Suppressor macrophage treated with lipopolysaccharide for 4 hours (primary cell): Measurements from ENCODE around the gene RMI1.
"Not testable (repeated sequence)": the region's sequence is repeated elsewhere in the genome, so short reads cannot be mapped to it uniquely, and the experiment has no call there.

Experiments used
- DNase-seq: peaks from one replicate; pipeline ENCODE4 v3.0.0-alpha.2; 2020

RMI1 gene

DNA sequence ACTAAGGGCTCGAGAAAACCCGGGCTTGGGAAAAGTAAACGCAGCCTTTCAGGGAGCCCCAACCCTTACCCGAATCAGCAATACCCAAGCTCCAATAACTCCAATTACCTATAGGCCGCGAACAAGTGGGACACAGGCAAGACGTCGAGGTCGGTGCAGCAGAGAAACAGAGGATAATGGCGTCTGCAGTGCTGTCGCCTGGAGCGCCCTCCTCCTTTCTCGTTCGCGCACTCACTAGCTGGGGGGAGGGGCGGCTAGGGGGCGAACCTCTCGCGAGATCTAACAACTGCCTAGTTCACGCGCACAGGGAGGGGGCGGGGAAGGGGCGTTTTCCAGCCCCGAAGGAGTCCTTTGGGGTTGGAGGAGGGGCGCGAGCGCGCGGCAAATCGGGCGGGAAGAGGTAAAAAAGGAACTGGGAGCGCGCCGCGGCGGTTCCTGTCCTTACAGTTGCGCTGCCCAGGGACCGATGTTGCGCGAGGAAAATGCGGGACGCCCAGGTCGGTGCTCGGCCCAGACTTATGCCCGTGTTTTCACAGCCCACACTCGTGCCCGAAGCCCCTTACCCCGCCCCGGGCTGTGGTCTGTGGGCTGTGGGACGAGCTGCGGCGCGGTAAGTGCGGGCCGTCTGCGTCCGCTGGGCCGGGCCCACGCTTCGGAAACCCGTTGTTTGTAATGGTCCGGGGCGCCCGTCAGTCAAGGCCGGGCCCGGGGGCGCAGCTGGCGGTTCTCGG is at the start of gene RMI1:
Gene RMI1, plus strand, starts transcription at position 411 of the 731 bp plus-strand sequence. CDS start 20,182 bp downstream, outside the sequence.
- peak; percentile 100 for DNase-seq

- DNase-seq = no peak
Observed at GRCh38 chr9:83930881-83931280, 49.7 kb upstream of the RMI1 start.

GRCh38 chr9:83932011-83932410 is 48.6 kb upstream of the RMI1 start:
- DNase-seq = no peak

GRCh38 chr9:83932851-83933250 is 47.8 kb upstream of the RMI1 start:
- DNase-seq = no peak

- DNase-seq = peak; percentile 16
Observed at GRCh38 chr9:83933790-83934189, 46.8 kb upstream of the RMI1 start.

DNA sequence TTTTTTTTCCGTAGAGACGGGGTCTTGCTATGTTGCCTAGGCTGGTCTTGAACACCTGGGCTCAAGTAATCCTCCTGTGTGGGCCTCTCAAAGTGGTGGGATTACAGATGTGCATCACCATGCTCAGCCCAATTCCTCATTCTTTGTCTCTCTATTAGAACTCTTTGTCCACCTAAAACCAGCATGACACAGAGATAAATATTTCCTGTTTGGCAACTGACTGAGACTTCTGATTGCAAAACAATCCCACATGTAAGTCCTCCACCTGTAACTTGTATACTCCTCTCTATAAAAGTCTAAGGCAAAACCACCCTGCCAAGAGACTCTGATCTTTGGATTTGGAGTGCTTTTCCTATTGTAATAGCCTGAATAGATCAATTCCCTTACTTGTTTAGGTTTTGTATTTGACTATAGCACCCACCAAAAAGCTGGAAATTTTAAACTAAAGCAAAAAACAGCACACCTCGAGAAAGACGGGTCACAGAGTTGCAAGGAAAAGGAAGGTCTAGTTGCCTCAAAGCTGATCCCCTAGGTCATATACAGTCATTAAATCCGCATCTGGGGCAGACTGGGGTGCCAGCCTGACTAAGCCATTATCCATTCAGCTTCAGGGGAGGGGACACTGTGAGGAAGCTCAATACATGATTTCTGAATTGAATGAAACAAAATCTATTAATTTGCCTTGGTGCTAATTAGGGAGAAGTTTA is 45.9 kb upstream of the RMI1 start:
- no peak for DNase-seq

DNA sequence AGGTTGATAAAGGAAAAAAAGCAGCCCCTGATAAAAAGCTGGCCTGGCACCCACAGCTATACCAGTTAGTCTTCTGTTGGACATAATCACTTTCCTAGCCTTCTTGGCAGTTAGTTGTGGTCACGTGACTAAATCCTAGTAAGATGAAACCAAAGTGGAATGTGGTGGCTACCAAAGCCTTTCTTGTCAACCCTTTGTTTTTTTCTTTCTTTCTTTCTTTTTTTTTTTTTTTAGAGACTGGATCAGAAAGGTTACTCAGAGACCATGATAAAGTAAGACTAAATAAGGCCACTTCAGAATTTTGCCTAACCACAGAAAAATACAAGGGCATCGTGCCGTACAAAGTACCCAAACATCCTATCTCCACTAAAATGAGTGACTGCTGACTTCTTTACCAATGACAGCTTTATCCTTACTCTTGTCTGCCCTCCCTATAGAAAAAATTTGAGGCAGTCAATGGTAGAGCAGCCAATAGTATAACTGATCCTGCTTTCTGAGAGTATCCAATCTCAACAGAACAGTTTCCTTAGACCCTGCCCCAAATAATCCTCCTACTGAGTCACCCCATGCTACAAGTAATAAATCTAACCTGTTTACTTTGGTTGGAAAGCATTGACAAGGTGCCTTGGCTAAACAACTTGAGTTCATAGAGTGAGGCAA is 45.2 kb upstream of the RMI1 start:
- DNase-seq = no peak

DNA sequence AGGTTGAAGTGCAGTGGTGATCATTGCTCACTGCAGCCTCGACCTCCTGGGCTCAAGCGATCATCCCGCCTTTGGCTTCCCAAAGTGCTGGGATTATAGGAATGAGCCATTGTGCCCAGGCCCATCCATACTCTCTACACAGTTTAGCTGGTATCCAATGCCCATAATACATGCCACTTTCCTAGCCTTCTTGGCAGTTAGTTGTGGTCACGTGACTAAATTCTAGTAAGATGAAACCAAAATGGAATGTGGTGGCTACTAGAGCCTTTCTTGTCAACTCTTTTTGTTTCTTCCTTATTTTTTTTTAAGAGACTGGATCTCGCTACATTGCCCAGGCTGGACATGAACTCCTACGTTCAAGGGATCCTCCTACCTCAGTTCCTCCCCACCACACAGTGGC is 44.1 kb upstream of the RMI1 start:
- no peak for DNase-seq

- DNase-seq = peak; percentile 84
Observed at GRCh38 chr9:83937861-83938455, 42.6 kb upstream of the RMI1 start.

DNA sequence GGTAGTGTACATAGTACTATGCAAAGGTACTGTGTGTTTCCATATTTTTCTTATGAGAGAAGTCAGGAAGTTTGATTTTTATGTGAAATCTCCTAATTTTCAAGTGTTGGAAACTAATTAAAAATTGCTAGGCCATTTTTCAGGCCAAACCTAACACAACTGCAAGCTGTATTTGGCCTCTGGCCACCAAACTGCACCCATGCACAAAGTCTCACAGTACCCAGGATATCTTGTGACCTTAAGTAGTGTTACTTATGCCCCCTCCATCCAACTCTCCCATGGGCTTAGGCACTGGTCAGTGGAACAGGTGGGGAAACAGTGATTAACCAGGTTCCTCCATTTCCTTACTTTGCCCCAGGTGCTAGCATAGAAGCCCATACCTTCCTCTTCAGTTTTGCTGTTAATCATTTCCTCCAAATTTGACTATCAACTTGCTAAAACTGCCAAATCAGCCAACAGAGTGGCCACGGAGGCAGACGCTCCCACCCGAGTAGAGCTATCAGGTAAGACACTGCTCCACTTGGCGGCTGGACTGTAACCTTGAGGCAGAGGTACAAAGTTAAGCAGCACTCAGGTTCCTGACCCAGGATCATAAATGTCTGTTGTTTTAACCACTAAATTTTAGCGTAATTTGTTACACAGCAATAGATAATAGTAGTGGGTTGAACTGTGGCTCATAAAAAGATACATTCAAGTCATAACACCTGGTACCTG is 39.9 kb upstream of the RMI1 start:
- DNase-seq = no peak

DNA sequence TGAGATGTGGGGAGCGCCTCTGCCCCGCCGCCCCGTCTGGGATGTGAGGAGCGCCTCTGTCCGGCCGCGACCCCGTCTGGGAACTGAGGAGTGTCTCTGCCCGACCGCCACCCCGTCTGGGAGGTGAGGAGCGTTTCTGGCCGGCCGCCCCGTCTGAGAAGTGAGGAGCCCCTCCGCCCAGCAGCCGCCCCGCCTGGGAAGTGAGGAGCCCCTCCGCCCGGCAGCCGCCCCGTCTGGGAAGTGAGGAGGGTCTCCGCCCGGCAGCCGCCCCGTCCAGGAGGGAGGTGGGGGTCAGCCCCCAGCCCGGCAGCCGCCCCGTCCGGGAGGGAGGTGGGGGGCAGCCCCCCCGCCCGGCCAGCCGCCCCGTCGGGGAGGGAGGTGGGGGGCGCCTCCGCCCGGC is 32.5 kb upstream of the RMI1 start:
- not testable (repeated sequence) for DNase-seq

GRCh38 chr9:83956086-83956435 is 24.5 kb upstream of the RMI1 start:
- peak; percentile 65 for DNase-seq

DNA sequence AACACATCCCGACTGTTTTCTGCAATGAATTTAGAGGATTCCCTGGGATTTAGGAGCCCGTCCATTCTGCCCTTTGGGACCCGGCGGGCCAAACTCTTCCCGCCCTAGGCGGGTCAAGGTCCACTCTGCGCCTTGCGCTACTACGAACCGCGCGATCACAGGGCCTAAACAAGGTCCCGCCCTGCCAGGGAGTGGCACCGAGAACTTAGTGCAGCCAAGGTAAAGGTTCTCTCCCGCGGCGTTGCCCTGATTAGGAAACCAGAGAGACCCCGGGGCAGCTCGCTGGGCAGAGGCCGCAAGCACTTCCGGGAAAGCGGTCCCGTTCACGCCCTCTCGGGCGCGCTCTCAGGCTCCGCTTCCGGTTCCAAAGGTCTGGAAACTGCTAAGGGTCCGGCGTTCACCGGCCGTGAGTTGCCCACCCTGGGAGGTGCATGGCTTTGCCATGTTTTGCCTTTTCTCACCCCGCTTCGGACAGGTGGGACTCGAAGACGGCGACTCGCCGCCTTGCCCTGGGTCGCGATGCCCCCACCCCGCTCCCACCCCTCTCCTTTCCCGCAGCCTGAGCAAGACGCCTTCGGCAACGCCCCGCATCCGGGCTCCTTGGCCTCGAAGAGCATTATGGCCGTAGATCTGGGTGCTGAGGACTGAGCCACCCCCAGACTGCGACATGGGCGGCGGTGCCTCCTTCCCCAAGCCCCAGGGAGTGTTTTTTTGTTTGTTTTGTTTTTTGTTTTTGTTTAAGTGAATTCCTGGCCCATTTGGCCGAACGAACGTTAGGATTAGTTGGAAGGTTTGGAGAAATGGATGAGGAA is 24.0 kb upstream of the RMI1 start:
- peak; percentile 83 for DNase-seq

GRCh38 chr9:83957248-83957513 is 23.4 kb upstream of the RMI1 start:
- DNase-seq = no peak

DNA sequence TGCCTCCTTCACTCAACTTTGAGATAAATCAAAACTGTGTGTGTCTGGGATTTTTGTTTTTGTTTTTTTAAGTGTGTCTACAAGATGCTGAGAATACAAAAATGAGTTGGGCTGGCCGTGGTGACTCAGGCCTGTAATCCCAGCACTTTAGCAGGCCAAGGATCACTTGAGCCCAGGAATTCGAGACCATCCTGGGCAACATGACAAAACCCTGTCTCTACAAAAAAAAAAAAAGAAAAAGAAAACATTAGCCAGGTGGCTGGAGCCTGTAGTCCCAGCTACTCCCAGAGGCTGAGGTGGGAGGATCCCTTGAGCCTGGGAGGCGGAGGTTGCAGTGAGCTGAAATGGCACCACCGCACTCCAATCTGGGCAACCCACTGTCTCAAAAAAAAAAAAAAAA is 21.5 kb upstream of the RMI1 start:
- DNase-seq = no peak

GRCh38 chr9:83960991-83961390 is 19.6 kb upstream of the RMI1 start:
- DNase-seq = no peak

GRCh38 chr9:83962165-83962564 is 18.4 kb upstream of the RMI1 start:
- DNase-seq = no peak

DNA sequence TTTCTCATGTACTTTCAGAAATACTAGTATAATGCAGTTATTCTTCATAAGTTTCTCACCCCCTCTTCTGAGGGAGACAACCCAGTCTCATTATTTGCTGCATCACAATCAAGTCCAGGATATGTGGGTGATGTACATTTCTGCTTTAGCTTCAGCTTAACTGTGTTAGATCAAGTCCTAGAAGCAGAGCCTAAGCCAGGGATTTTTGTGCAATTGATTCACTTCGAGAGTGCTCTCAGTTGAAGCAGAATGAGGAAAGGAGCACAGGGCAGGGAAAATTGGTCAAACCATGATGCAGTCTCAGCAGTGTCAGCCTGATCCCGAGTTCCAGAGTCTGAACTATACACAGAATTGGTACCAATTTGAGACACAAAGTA is 15.6 kb upstream of the RMI1 start:
- DNase-seq = no peak

- no peak for DNase-seq
Observed at GRCh38 chr9:83965350-83966208, 15.0 kb upstream of the RMI1 start.

DNA sequence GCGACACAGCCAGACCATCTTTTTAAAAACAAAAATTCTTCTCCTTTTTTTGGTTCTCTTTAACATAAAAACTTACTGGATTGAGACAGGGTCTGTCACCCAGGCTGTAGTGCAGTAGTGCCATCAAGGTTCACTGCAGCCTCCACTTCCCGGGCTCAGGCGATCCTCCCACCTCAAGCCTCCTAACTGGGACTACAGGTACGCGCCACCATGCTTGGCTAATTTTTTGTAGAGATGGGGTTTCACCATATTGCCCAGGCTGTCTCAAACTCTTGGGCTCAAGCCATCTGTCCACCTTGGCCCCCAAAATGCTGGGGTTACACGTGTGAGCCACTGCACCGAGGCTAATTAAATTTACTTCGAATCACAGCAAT is 14.4 kb upstream of the RMI1 start:
- no peak for DNase-seq

GRCh38 chr9:83967073-83967472 is 13.5 kb upstream of the RMI1 start:
- DNase-seq = no peak

- DNase-seq = no peak
Observed at GRCh38 chr9:83969602-83970001, 11.0 kb upstream of the RMI1 start.
